Neuronal stem cell (in vitro differentiated cells): Measurements from ENCODE around the gene PACSIN2.

Source experiments
- DNase-seq: peaks from one replicate; pipeline ENCODE4 v3.0.0-alpha.2; 2013; ENCODE audit warnings: low spot score
- H2AFZ ChIP-seq: one replicate; pipeline ENCODE4 v1.6.1; 2013; ENCODE audit warnings: mild to moderate bottlenecking, low read length, inconsistent platforms
- H2AK5ac ChIP-seq: 2 replicates; pipeline ENCODE4 v1.6.1; 2013; ENCODE audit warnings: low read depth, mild to moderate bottlenecking, inconsistent platforms, low read length, moderate library complexity, mixed read lengths
- H2BK120ac ChIP-seq: 2 replicates; pipeline ENCODE4 v1.6.1; 2013; ENCODE audit warnings: low read depth, mild to moderate bottlenecking, inconsistent platforms, low read length, moderate library complexity, mixed read lengths
- H2BK12ac ChIP-seq: one replicate; pipeline ENCODE4 v1.6.1; 2013; ENCODE audit warnings: low read length, inconsistent platforms
- H2BK15ac ChIP-seq: 2 replicates; pipeline ENCODE4 v1.6.1; 2013; ENCODE audit warnings: mild to moderate bottlenecking, low read length, inconsistent platforms, mixed read lengths
- H2BK5ac ChIP-seq: one replicate; pipeline ENCODE4 v1.6.1; 2013; ENCODE audit warnings: inconsistent platforms, mild to moderate bottlenecking, low read length, moderate library complexity
- H3K14ac ChIP-seq: one replicate; pipeline ENCODE4 v1.6.1; 2013; ENCODE audit warnings: low read length, inconsistent platforms
- H3K18ac ChIP-seq: 2 replicates; pipeline ENCODE4 v1.6.1; 2013; ENCODE audit warnings: low read length, inconsistent platforms
- H3K23ac ChIP-seq: 2 replicates; pipeline ENCODE4 v1.6.1; 2013; ENCODE audit warnings: low read depth, mild to moderate bottlenecking, mixed read lengths, low read length, inconsistent platforms; ENCODE audit not compliant: poor library complexity
- H3K27ac ChIP-seq: replicated peaks from 3 replicates; pipeline ENCODE4 v1.5.1; 2013; ENCODE audit warnings: low read length, inconsistent platforms
- H3K27me3 ChIP-seq, 3 experiments: 2 replicates each; pipeline ENCODE4 v1.6.1; 2013; ENCODE audit warnings: low read length in 3 of 3, mild to moderate bottlenecking in 2 of 3, inconsistent platforms in 1 of 3, low read depth in 1 of 3, mixed read lengths in 1 of 3, moderate library complexity in 1 of 3; ENCODE audit not compliant: control insufficient read depth in 3 of 3, insufficient read depth in 3 of 3
- H3K36me3 ChIP-seq, 2 donors: replicated peaks in 1 of 2; 2 replicates each; pipeline ENCODE4 v1.6.1; 2013; ENCODE audit warnings: low read length in 2 of 2; ENCODE audit not compliant: control insufficient read depth in 2 of 2, insufficient read depth in 2 of 2
- H3K4ac ChIP-seq: 2 replicates; pipeline ENCODE4 v1.6.1; 2013; ENCODE audit warnings: inconsistent platforms, mild to moderate bottlenecking, low read length, moderate library complexity
- H3K4me1 ChIP-seq, 2 donors: 1 replicate in 1 of 2; 2 replicates in 1 of 2; pipeline ENCODE4 v1.6.1; 2013; ENCODE audit warnings: low read length in 2 of 2, low read depth in 1 of 2; ENCODE audit not compliant: control insufficient read depth in 2 of 2, insufficient read depth in 1 of 2
- H3K4me2 ChIP-seq: one replicate; pipeline ENCODE4 v1.6.1; 2013; ENCODE audit warnings: mild to moderate bottlenecking, low read length, inconsistent platforms; ENCODE audit not compliant: insufficient read depth, poor library complexity, severe bottlenecking
- H3K4me3 ChIP-seq, 2 donors: 2 replicates each; pipeline ENCODE4 v1.5.1; 2013; ENCODE audit warnings: low read length in 2 of 2, mild to moderate bottlenecking in 2 of 2, inconsistent platforms in 1 of 2, moderate library complexity in 1 of 2
- H3K79me1 ChIP-seq: one replicate; pipeline ENCODE4 v1.6.1; 2013; ENCODE audit warnings: low read depth, mild to moderate bottlenecking, inconsistent platforms, low read length, moderate library complexity
- H3K9ac ChIP-seq: one replicate; pipeline ENCODE4 v1.6.1; 2013; ENCODE audit warnings: mild to moderate bottlenecking, low read depth, low read length, inconsistent platforms; ENCODE audit not compliant: poor library complexity
- H3K9me3 ChIP-seq, 2 donors: replicated peaks in 1 of 2; 2 replicates each; pipeline versions ENCODE3 to v1.6.1; 2013; ENCODE audit warnings: low read length in 2 of 2, mild to moderate bottlenecking in 2 of 2, inconsistent platforms in 1 of 2, low read depth in 1 of 2, mixed read lengths in 1 of 2, moderate library complexity in 1 of 2; ENCODE audit not compliant: control insufficient read depth in 2 of 2, insufficient read depth in 1 of 2
- H4K8ac ChIP-seq: one replicate; pipeline ENCODE4 v1.6.1; 2013; ENCODE audit warnings: low read depth, mild to moderate bottlenecking, inconsistent platforms, low read length, moderate library complexity
- H4K91ac ChIP-seq: one replicate; pipeline ENCODE4 v1.6.1; 2013; ENCODE audit warnings: low read length, low read depth, mild to moderate bottlenecking, inconsistent platforms; ENCODE audit not compliant: poor library complexity
- WGBS, 2 donors: extraction: QIAGEN DNeasy Blood & Tissue Kit; methylation state at CpG; one replicate each; pipeline ENCODE4 v1.1.7; 2013; ENCODE audit warnings: missing lambda C conversion rate in 2 of 2, mixed read lengths in 1 of 2; ENCODE audit not compliant: insufficient read length in 2 of 2, insufficient replicate concordance in 1 of 2; ENCODE audit errors: extremely low coverage in 2 of 2; 5-methylcytosine and 5-hydroxymethylcytosine counted together

Gene PACSIN2

DNA sequence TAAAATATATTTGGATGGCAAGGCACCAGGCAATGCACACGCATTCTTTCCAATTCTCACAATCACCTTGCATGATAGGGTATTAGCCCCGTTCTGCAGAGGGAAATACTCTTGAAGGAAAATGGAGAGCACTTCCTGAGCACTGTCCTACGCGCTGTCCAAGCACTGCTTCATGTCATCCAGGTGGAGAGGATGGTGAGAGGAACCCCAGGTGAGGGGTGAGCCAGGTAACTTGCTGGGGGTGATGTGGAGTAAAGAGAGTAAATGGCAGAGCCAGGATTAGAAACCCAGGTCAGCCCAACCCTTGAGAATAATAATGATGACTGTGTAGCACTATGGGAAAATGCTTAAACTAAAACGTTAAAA, 711 bp upstream of the PACSIN2 start:
- Histone ChIP-seq H3K36me3 (no peaks in the 10 kb centered on the region), H3K9me3 (peaks cover 0 to 5% of the 10 kb centered on the region in 2 donors), H4K8ac (no peak overlapping the region), H3K4me2 (peak overlapping the region; percentile 59), H3K9ac (no peak overlapping the region), H4K91ac (no peak overlapping the region), H3K4ac (no peak overlapping the region), H3K23ac (no peak overlapping the region), H3K18ac (no peak overlapping the region), H3K4me1 (peaks cover 9 to 15% of the 10 kb centered on the region in 2 donors), H3K27ac (no peak overlapping the region), H2AFZ (peak overlapping the region; percentile 95), H2BK15ac (no peak overlapping the region), H2AK5ac (no peak overlapping the region), H2BK5ac (no peak overlapping the region), H3K27me3 (no peaks in the 10 kb centered on the region), H3K14ac (no peak overlapping the region), H2BK12ac (no peak overlapping the region), H2BK120ac (no peak overlapping the region), H3K79me1 (peaks cover 5% of the 10 kb centered on the region), H3K4me3 (peak overlapping the region; percentile 77 to 100)
- no peak for DNase-seq
- WGBS, 2 donors = no CpG with 5 or more reads among the region's 5 CpGs

DNA sequence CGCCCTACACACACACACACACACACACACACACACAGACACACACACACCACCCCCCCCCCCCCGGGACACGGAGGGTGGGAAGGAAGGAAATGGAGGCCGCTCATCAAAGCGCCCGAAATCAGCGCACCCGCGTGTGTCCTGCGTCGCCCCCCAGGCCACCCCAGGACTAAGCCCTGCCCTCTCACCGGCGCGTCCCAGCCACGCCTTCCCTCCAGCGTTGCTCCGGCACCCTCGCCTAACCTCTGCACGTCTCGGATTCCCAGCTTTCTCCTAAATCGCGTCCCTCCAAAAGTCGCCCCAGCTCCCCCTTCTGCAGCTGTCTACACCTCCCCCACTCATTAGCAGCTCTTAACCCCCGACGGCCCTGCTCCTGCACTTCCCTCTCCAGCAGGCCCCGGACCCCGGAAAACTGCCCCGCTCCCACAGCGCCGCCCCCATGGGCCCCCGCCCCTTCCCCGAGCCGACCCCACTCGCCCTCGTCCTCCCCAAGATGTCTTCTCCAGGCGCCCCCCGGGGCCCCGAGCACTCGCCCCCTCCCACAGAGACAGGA, 557 bp downstream of the PACSIN2 start:
- peak overlapping the region; percentile 90 to 100 for H3K4me3 ChIP-seq
- H2AK5ac ChIP-seq = peak overlapping the region; percentile 19
- H4K8ac ChIP-seq = no peak overlapping the region
- H2AFZ ChIP-seq = peak overlapping the region; percentile 95
- peak overlapping the region; percentile 96 for H3K9ac ChIP-seq
- no peaks in the 10 kb centered on the region for H3K36me3 ChIP-seq
- no peak overlapping the region for H3K14ac ChIP-seq
- H2BK15ac ChIP-seq = no peak overlapping the region
- H3K27ac ChIP-seq = peak overlapping the region; percentile 84
- H2BK120ac ChIP-seq = no peak overlapping the region
- no peak overlapping the region for H2BK12ac ChIP-seq
- no CpG with 5 or more reads among the region's 39 CpGs for WGBS, 2 donors
- H3K18ac ChIP-seq = peak overlapping the region; percentile 78
- peak overlapping the region; percentile 78 for H3K4me2 ChIP-seq
- no peak overlapping the region for H4K91ac ChIP-seq
- no peaks in the 10 kb centered on the region for H3K27me3 ChIP-seq
- H3K23ac ChIP-seq = peak overlapping the region; percentile 75
- no peak overlapping the region for H2BK5ac ChIP-seq
- peaks cover 9 to 15% of the 10 kb centered on the region in 2 donors for H3K4me1 ChIP-seq
- H3K4ac ChIP-seq = peak overlapping the region; percentile 56
- peaks cover 5% of the 10 kb centered on the region for H3K79me1 ChIP-seq
- peaks cover 0 to 5% of the 10 kb centered on the region in 2 donors for H3K9me3 ChIP-seq
- peak; percentile 54 for DNase-seq

DNA sequence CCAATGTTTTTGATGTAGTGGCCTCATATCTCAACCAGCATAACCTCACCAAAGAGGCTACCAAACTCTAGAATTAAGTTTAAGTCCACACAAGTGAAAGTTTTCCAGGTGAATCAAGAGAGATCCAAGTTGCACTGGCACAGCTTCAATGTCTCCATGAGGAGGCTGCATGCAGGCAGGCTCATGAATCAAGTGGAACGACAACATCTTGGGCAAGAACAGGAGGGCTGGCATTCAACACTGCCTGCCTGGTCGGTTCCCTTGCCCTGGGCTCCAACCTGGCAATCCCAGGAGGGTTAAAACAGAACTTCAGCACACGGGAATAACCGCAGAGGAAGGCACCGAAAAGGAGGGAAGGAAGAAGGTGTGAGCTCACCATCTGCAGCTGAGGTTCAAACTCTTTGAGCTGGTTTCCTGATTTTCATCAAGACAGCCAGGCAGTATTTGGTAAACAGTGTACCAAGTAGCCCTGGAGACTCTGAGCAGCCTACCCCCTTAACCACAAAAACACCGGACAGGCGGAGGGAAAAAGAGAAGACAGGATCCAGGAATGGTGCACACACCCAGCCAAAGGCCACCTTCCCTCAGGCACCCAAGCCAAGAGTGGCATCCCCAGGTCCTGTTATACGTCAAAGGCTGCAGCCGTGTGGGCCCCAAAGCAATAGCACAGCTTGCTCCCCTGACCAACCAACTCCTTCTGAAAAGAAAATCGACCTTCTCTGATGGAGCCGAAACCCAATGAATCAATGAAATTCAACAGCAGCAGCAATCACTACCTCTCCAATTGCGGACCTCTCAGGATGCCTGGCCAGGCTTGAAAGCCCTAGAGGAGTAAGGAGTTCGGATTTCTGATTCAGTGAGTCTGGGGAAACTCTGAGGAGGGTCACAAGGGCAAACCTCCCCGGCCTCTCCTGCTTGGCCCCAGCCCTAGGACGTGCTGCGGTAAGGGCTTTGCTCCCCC, 1.3 kb downstream of the PACSIN2 start:
- Histone ChIP-seq H4K8ac (no peak overlapping the region), H2BK12ac (no peak overlapping the region), H3K9ac (no peak overlapping the region), H2AFZ (peak overlapping the region; percentile 95), H3K23ac (no peak overlapping the region), H3K4me1 (peaks cover 9 to 15% of the 10 kb centered on the region in 2 donors), H3K79me1 (peaks cover 7% of the 10 kb centered on the region), H4K91ac (no peak overlapping the region), H3K4ac (no peak overlapping the region), H2BK120ac (no peak overlapping the region), H3K4me3 (peak overlapping the region; percentile 90 to 100), H3K27me3 (no peaks in the 10 kb centered on the region), H3K14ac (no peak overlapping the region), H3K4me2 (peak overlapping the region; percentile 78), H2AK5ac (peak overlapping the region; percentile 19), H3K27ac (no peak overlapping the region), H2BK5ac (peak overlapping the region; percentile 17), H3K18ac (peak overlapping the region; percentile 78), H3K9me3 (peaks cover 0 to 5% of the 10 kb centered on the region in 2 donors), H3K36me3 (no peaks in the 10 kb centered on the region), H2BK15ac (no peak overlapping the region)
- WGBS, 2 donors = no CpG with 5 or more reads among the region's 16 CpGs
- DNase-seq = peak; percentile 35

DNA sequence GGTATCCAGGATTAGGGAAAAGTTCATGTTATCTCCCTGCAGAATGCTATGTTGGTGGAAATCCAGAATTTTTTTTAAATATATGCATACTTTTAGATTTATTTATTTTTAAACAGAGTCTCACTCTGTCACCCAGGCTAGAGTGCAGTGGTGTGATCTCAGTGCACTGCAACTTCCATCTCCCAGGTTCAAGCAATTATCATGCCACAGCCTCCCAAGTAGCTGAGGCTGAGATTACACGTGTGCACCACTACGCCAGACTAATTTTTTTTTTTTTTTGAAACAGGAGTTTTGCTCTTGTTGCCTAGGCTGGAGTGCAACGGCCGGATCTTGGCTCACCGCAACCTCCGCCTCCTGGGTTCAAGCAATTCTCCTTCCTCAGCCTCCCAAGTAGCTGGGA, 2.6 kb downstream of the PACSIN2 start:
- H3K9me3 ChIP-seq = peaks cover 0 to 5% of the 10 kb centered on the region in 2 donors
- DNase-seq = no peak
- H2BK12ac ChIP-seq = no peak overlapping the region
- H3K9ac ChIP-seq = no peak overlapping the region
- no peak overlapping the region for H3K23ac ChIP-seq
- no peak overlapping the region for H3K4me2 ChIP-seq
- no peak overlapping the region for H2BK5ac ChIP-seq
- no peak overlapping the region for H2BK15ac ChIP-seq
- no peak overlapping the region for H4K8ac ChIP-seq
- H3K36me3 ChIP-seq = no peaks in the 10 kb centered on the region
- no peak overlapping the region for H3K4ac ChIP-seq
- H3K4me3 ChIP-seq = no peak overlapping the region
- no peak overlapping the region for H3K18ac ChIP-seq
- H2AFZ ChIP-seq = no peak overlapping the region
- no peak overlapping the region for H4K91ac ChIP-seq
- peaks cover 14 to 15% of the 10 kb centered on the region in 2 donors for H3K4me1 ChIP-seq
- no peak overlapping the region for H3K14ac ChIP-seq
- no peak overlapping the region for H2AK5ac ChIP-seq
- no CpG with 5 or more reads among the region's 6 CpGs for WGBS, 2 donors
- H3K79me1 ChIP-seq = peaks cover 8% of the 10 kb centered on the region
- no peak overlapping the region for H3K27ac ChIP-seq
- no peak overlapping the region for H2BK120ac ChIP-seq
- no peaks in the 10 kb centered on the region for H3K27me3 ChIP-seq
